ENCODE data around the gene ONECUT2. TPM values are rescaled to one million over a fixed set of nuclear protein-coding genes. Genes with fewer than 3 reads are reported as not detected.
"Not testable (repeated sequence)": the region's sequence is repeated elsewhere in the genome, so short reads cannot be mapped to it uniquely, and the experiment has no call there.

ONECUT2 gene
- total RNA-seq, 1 experiment from 2014 or later, result 1.1 TPM

GRCh38 chr18:57446322-57446721 is 11.1 kb downstream of the ONECUT2 start:
- DNase-seq (ENCODE audit: low read depth), result peak; percentile 34

GRCh38 chr18:57447154-57447621 is 12.0 kb downstream of the ONECUT2 start:
- peak; percentile 50 for DNase-seq (ENCODE audit: low read depth)

GRCh38 chr18:57455576-57456129 is 20.5 kb downstream of the ONECUT2 start:
- no peak for DNase-seq (ENCODE audit: low read depth)

GRCh38 chr18:57461652-57462269 is 26.6 kb downstream of the ONECUT2 start:
- no peak for DNase-seq (ENCODE audit: low read depth)

GRCh38 chr18:57466307-57466706 is 31.1 kb downstream of the ONECUT2 start:
- no peak for DNase-seq (ENCODE audit: low read depth)

- peak; percentile 15 for DNase-seq (ENCODE audit: low read depth)
Observed at GRCh38 chr18:57466745-57467409, 31.7 kb downstream of the ONECUT2 start.

GRCh38 chr18:57469884-57470283 is 34.7 kb downstream of the ONECUT2 start:
- DNase-seq (ENCODE audit: low read depth), result peak; percentile 16

GRCh38 chr18:57475408-57475807 is 40.2 kb downstream of the ONECUT2 start:
- no peak for DNase-seq (ENCODE audit: low read depth)

GRCh38 chr18:57475903-57476302 is 40.7 kb downstream of the ONECUT2 start:
- DNase-seq (ENCODE audit: low read depth), result no peak

GRCh38 chr18:57480733-57481132 is 45.6 kb downstream of the ONECUT2 start:
- no peak for DNase-seq (ENCODE audit: low read depth)

- peak; percentile 31 for DNase-seq (ENCODE audit: low read depth)
Observed at GRCh38 chr18:57497372-57498294, 62.5 kb downstream of the ONECUT2 start.

GRCh38 chr18:57498682-57499256 is 63.6 kb downstream of the ONECUT2 start:
- DNase-seq (ENCODE audit: low read depth), result no peak

- no peak for DNase-seq (ENCODE audit: low read depth)
Observed at GRCh38 chr18:57502624-57503023, 67.5 kb downstream of the ONECUT2 start.

- DNase-seq (ENCODE audit: low read depth), result no peak
Observed at GRCh38 chr18:57505231-57505630, 70.1 kb downstream of the ONECUT2 start.

- no peak for DNase-seq (ENCODE audit: low read depth)
Observed at GRCh38 chr18:57516056-57516455, 80.9 kb downstream of the ONECUT2 start.

- no peak for DNase-seq (ENCODE audit: low read depth)
Observed at GRCh38 chr18:57518533-57518932, 83.4 kb downstream of the ONECUT2 start.

GRCh38 chr18:57519668-57520424 is 84.7 kb downstream of the ONECUT2 start:
- peak; percentile 34 for DNase-seq (ENCODE audit: low read depth)

GRCh38 chr18:57522348-57522747 is 87.2 kb downstream of the ONECUT2 start:
- not testable (repeated sequence) for DNase-seq (ENCODE audit: low read depth)

GRCh38 chr18:57523171-57523956 is 88.2 kb downstream of the ONECUT2 start:
- DNase-seq (ENCODE audit: low read depth), result no peak

Measured in Daoy (cell line).